ENCODE results near the gene GINM1. TPM values are rescaled to one million over a fixed set of nuclear protein-coding genes. Genes with fewer than 3 reads are reported as not detected.
A peak's percentile ranks its signal among the peaks of the same experiment; 100 is the strongest.

Gene GINM1
- total and polyA plus RNA-seq, 9 of the 15 experiments (the other 6 are each of a cell fraction or from before 2014, with no cell fraction given), result 5.0 to 19.3 (median 14.2) TPM

DNA sequence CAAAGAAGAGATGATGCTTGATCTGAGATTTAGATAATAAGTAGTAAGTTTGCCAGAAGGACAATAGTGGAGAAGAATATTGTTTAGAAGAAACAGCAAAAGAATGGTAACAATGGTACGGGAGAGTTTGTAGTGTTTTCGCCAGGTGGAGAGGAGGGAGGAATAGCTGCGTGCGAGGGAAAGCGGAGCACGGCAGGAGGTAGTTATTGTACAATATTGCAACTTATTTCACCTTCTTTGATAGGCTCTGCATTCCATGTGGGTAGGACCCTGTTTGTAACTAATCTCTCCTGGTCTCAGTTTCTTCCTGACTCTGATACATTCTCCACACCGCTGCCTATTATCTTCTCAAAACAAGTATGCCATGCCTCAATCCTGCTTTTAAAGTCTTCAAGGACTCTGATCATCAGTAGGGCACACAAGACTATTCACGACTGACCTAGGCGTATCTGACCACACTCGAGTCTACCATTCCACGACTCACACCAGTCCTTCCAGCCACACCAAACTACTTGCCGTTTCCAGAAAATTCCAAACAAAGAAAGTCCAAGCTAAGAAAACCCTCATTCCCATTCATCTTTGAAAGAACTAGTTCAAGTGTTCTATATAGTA lies 21.4 kb upstream of the GINM1 start (continued):
- TF ChIP-seq NEUROD1 (IDR thresholded peaks at IDR 0.05; ENCODE audit: borderline replicate concordance, low read depth, low read length, partially characterized antibody) (no peak), LEF1 (IDR thresholded peaks at IDR 0.05) (0 out of 2 replicates have a peak, but pooled peaks have one; percentile 24), GATA2 (CRISPR knock-in tag; IDR thresholded peaks at IDR 0.05) (no peak), DPF2 (IDR thresholded peaks at IDR 0.05) (peak; percentile 48; the same call in 1 of the 2 replicates), PYGO2 (tag; IDR thresholded peaks at IDR 0.05) (no peak), PTRF (tag; IDR thresholded peaks at IDR 0.05) (peak; percentile 25; the same call in 1 of the 2 replicates), KAT7 (CRISPR knock-in tag; IDR thresholded peaks at IDR 0.05; ENCODE audit: borderline replicate concordance) (0 out of 2 replicates have a peak, but pooled peaks have one; percentile 83), ZNF584 (CRISPR knock-in tag; IDR thresholded peaks at IDR 0.05; ENCODE audit: low read depth) (no peak), GABPB1 (CRISPR knock-in tag; IDR thresholded peaks at IDR 0.05) (0 out of 2 replicates have a peak, but pooled peaks have one; percentile 26), TGIF2 (CRISPR knock-in tag; IDR thresholded peaks at IDR 0.05) (peak; percentile 12; the same call in 1 of the 2 replicates), EP300 (IDR thresholded peaks at IDR 0.05; ENCODE audit: low read length) (no peak), HMBOX1 (IDR thresholded peaks at IDR 0.05) (peak; percentile 83), POLR2AphosphoS2 (IDR thresholded peaks at IDR 0.05; ENCODE audit: low read length) (no peak)
- TF ChIP-seq, protein P1, sequence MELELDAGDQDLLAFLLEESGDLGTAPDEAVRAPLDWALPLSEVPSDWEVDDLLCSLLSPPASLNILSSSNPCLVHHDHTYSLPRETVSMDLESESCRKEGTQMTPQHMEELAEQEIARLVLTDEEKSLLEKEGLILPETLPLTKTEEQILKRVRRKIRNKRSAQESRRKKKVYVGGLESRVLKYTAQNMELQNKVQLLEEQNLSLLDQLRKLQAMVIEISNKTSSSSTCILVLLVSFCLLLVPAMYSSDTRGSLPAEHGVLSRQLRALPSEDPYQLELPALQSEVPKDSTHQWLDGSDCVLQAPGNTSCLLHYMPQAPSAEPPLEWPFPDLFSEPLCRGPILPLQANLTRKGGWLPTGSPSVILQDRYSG (tag; conservative IDR thresholded peaks at IDR 0.05; ENCODE audit: low read depth), result no peak

Data from K562 (cell line).